ENCODE data around the gene RNF152.

The RNF152 gene

DNA sequence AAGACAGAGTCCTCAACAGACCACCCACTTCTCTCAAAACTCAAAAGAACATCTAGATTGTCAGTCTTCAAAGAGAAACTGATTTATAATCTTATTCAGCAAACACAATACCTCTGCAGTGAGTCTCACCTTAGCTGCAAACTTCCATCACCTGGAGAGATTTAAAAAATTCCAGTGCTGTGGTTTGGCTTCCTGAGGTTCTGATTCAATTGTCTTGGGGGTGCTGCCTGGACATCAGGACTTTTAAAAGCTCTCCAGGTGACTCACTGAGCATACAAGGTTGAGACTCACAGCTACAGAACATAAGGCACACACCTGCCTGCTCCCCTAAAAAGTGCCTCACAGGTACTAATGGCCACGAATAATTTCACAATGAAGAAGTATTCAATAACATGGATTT, 40.3 kb downstream of the RNF152 start:
- no peak for DNase-seq

DNA sequence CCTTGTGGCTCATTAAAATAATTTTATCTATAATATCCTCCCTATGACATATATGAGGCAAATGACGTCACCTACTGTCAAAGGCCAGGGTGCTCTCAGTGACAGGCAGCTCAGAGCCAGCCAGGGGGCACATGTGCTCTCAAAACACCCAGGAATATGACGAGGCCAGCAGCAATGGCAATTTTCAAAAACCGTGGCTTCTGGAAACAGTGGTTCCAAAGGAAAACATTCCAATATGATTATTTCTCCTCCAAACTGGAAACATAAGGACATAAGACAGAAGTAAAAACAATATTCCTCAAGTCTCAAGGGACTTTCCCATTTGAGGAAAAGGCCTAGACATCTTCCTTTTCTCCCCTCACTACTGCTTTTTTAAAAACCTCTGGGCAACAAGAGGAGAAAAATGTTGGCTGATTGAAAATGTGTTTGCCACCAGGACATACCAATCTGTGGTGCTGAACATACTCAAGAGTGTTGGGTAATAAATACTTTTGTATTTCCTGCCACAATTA, 40.8 kb downstream of the RNF152 start:
- no peak for DNase-seq

DNA sequence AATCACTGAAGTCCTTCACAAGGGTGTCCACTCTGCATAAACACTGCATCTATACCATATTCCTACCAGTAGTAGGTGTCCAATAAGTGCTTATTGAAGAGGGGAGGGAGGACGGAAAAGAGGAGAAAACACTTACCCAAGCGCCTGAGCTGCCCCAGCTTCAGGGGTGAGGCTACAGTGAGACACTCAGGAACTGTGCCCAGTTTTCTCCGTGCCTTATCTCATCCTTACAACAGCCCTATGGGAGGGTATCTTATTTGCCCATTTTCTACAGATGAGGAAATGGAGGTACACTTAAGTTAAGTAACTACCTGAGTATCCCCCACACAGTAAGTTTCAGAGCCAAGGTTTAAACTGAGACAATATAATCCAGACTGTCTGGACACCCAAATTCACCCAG, 41.5 kb downstream of the RNF152 start:
- no peak for DNase-seq

DNA sequence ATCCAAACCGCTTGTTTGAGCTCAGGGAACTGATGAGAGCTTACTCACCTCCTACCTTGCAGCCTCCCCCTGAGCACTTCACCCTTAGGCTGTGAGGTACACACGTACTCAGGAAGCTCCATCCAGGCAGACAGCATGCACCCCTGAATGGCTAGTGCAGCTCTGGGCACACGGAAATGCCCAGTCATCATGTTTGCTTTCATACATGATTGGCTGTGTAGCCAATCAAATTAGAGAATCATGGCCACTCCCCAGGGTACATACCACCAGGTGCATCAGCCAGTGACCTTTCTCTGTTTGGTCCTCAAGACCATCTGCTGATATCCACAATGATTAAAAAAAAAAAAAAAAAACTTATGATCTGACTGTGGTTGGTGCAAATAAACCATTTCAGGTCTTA, 42.1 kb downstream of the RNF152 start:
- no peak for DNase-seq

DNA sequence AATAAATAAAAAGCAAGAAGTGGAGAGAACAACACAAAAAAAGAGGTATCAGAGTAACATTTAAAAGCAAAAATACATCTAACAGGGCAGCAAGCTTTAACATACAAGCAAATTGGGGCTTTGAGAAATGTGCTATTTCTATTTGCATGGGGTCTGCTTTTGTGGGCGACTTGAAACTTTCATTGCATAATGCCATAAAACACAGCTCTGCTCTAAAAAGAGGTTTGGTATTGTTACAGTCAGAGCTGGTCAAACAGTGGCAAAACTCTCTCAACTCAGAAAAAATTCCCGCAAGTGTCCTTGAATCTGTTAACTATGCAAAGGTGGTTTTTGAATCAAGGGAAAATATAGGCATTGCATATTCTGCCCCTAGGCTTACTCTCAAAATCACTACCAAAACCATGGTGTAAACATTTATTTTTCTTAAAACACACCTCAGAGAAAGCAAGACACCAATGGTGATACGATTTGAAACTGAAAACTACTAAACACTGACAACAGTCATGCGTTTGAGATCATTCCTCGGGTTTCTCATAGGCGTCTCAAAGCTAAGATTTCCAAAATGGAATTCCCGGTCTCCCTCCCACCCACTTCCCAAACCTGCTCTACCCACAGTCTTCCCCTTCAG, 45.5 kb downstream of the RNF152 start:
- DNase-seq = no peak

DNA sequence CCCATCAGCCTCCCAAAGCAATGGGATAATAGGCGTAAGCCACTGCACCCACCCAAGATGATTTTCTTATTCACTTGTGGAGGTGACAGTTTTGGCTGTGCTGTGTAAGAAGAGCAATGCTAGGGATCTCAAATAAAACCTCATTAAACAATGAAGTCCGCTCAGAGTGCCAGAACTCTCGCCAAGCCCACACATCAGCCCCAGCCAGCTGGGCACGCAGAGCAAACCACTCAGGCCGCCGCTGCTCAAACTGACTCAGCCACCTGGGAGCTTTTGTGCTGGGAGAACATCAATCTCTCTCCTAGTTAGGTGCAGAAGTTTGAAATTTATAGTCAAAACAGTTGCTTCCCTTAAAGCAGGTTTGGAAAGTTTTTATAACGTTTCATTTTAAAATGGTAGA, 47.6 kb downstream of the RNF152 start:
- no peak for DNase-seq

DNA sequence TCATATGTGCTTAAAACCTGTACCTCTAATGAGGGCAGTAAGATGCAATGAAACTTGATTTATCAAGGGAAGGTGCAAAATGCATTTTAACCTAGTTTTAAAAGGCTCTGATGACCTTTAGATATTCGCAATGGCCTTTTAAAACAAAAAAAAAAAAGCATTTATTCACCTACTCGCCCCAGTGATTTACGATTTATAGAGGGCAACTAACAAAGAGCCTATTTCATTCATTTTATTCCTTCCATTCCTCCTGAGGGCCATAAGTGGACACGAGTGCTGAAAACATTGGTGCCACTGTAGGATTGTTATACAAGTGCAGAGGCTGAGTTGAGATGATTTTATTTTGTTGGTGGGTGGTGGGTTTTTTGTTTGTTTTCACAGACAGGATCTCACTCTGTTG, 48.1 kb downstream of the RNF152 start:
- no peak for DNase-seq

DNA sequence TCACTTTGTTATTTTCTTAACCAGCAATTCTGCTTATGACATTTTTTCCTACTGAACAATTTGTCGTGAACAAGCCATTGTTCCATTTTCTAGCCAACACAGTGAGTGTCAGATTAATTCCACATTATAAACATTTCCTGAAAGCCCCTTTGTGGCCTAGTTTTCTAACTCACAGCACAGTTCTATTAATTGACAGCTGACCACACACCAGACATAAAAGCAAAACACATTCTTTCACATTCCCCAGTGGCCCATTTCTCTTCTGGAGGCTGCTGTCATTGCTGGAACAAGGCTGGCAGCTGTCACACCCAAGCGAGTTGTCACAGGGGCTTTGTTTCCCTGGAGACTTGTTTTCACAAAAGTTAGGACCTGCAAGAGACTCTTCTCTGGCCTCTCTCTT, 50.7 kb downstream of the RNF152 start:
- no peak for DNase-seq

DNA sequence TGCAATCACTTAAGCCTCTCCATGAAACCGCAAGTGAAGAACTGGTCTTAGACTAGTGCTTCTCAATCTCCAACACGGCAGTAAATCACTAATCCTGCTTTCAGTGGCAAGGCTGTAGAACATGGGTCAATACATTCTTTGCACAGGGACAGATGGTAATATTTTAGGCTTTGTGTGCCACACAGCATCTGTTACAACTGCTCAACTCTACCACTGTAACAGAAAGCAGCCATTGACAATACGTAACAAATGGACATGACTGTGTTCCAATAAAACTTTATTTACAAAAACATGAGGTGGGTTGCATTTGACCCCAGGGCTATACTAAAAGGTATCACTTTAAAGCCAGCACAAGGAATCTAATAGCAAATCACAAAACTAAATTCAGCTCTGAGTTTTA, 51.1 kb downstream of the RNF152 start:
- no peak for DNase-seq

DNA sequence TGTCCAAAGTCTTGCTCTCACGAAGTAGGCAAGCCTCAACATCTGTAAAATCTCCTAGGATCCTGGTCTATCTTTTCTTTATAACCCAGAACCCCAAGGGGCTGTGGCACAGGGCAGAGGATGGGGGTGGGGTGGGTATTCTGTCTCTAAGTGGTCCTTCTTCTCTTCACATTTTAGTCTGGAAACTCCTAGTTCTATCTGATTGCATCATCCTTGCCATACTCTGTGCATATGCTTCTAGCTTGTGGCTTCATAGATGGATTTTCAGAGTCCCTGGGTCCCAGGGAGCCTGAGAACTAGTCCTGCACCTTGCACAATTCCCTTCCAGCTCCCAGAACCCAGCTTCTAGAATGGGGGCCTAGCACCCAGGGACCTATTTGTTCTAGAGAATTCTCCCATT, 52.5 kb downstream of the RNF152 start:
- no peak for DNase-seq

DNA sequence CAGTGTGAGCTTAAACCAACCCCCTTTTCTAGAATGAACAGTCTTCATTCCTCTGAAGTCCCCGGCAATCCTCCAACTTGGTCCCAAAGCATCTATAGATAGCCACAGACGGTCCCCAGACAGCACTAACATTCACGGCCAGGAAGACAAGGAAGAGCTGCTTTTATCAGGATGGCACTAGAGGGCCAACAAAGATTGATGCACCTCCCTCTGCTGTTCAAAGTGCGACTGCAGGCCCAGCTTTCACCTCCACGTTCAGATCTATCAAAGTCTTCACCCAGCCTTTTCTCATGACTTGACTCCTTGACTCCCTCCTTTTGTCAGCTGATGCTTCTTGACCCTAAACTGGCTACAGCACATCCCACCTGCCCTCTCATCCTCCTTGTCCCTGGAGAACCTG, 54.3 kb downstream of the RNF152 start:
- no peak for DNase-seq

DNA sequence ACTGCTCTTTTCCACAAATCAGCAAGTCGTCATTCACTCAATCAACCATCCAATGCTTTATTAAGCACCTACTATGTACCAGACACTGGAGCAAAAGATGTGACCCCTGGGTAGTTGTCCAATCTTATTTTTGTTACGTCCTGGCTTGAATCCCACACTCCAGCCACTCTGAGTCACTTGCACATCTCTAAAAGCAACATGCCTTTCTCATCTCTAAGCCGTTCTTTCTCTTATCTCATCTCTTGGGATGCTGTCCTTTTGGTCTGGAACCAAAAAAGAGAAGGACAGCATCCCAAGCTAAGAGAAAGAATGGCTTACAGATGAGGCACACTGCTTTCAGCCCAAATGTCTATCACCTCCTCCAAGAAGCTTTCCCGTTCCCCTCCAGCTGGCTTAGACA, 58.8 kb downstream of the RNF152 start:
- DNase-seq = no peak

DNA sequence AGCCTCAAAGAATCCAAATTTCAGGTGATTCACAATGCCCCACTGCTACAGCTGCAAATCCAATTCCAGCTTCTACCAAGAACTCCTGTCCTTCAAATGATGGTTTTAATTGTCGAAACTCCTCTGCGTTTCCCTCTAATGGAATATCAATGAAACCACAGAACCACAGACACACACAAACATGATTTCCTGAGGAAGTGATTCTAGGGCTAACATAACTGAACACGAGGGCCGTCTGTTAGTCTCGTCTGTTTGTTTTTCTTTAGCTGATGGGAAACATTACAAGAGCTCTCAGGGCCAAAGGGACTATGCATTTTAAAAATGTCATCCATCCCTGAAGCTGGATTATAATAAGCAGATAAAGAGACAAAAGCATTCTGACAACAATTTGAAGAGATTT, 59.4 kb downstream of the RNF152 start:
- DNase-seq = no peak

DNA sequence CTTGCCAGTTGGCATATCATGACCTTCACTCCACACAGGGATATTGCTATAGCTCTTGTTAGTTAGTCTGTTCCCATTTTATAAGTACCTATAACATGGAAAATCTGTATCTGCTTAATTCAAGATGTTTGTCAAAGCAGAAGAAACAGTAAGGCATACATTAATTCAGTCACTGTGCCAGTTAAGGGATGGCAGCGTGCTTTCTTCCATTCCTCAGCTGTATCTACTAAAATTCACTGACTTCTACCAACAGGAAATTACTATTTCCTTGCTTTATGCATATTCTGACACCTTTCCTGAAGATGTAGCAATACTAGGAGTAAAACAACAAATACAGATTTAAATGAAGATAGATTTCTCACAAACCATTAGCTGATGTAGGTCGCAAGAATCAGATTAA, 59.9 kb downstream of the RNF152 start:
- no peak for DNase-seq

DNA sequence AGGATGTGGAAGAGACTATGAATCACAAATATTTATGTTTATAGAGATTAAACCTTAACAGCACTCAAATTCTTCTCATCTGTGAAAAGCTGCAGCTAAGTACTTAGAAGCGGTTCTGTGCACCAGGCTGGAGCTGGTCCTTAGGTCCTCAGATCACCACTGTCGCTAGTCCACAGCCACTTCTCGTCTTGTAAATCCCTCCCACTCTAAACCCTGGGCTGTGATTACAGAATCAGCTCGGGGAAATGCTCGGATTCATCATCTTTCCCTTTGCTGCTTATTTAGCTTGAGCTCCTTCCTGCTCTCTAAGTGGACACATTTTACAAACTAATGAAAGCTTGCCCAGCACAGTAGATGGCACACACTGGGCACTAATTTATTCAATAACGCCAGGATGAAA, 61.7 kb downstream of the RNF152 start:
- DNase-seq = no peak

DNA sequence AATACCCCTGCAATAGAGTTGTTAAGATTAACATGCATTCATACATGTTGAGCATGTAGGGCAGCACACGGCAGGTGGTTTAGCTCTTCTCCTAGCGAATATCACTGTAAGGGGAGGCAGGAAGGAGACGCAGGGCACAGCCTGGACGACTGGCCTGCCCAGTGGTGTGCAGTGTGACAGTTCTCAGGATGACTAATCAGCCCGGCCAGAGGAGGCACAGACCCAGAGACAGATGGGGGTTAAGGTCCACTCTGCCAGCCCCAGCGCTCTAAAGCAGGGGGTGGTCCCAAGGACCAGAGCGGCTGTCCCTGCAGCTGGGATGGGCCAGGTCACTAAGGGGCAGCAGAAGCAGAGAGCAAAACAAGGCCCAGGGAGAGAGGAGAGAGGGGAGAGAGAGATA, 63.7 kb downstream of the RNF152 start:
- no peak for DNase-seq

DNA sequence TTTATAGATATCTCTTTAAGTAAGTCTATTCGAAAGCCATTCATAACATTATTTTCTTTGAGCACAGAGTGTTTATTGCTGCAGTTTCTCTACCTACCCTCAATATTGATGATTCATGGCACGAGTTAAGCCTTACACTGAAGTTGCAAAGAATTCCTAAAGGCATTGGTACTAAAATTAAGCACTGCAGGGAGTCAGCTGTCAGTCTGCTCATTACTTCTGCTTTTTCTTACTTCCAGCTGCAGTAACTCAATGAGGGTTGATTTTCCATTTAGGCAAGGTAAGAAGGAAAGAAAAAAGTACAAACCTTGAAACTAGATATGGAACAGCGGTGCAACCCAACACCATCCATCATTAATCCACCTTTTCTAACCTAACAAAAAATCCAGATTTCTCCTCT, 65.2 kb downstream of the RNF152 start:
- DNase-seq = no peak

DNA sequence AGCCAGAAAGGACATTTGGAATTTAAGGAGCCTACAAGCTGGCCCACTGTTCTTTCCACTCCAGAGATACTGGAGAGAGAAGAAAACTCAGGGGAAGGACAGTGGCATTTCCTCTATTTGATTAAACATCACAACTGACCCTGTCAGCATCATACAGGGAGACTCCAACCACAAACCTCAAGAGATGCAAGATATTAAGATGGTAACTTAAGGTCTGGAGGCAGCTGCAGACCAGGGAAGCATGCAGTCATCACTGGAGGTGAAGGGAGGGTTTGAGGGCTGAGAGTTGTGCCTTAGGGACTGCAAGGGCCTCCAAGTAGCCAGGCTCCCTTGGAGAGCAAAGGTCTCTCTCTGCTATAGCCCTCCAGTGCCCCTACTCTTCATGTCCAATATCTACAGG, 67.4 kb downstream of the RNF152 start:
- DNase-seq = no peak

DNA sequence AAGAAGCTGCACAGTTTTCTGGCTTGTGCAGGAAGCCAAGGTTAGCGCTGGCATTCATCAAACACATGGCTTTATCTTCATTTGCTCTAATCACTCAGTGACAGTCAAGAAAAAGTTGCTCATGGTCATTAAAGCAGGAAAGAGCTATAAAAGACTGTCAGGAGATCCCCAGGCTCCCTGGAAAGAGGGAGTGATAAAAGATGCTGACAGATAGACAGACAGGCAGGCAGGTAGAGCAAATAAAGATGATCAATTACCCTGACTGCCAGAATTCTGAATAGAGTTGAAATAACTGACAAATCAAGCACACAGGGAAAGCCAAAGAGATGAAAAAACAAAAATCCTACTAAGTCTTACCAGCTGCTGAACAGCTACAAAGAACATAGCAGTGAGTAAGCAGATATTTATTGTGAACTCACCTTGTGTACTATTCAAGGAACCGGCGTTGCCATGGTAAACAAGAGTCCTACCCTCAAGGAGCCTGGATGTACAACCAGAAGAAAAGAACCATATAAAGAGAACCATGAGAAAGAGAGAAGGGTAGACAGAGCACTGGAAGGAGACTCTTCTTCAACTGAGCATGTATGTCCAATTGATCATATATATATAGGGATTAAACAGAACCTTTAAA, 68.0 kb downstream of the RNF152 start:
- no peak for DNase-seq

DNA sequence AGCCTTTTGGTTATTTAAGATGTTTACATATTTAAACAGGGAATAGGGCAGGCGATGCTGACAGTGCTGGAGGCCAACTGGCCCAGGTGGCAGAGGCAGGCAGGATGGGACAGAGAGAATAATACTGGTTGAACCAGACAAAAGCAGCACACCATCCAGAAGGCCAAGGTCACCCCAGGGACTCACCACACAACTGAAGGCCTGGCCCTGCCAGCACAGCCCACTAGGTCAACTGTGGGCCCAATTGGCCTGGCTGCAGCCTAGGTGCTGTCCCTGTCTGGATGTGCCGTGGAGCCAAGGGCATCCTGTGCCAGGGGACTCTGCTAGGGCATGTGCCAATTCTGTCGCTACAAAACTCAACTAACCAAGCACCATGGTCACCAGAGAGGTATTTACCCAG, 69.2 kb downstream of the RNF152 start:
- DNase-seq = no peak

DNA sequence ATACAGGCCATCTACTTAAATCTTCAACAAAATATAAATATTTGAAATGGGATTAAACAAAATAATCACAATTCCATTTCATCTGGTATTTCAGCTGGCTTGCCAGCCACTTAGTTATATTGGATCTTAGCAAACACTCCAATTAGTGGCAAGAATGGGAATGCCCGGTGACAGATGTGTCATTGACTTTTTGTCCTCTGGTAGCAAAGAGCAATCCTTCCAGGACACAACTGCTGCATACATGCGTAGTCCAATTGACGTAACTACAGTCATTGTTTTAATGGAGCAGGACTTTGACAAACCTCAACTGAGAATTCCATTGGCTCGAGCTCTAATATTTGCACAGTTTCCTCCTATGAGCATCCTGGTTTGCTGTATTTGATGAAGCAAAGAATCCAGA, 69.9 kb downstream of the RNF152 start:
- DNase-seq = no peak

DNA sequence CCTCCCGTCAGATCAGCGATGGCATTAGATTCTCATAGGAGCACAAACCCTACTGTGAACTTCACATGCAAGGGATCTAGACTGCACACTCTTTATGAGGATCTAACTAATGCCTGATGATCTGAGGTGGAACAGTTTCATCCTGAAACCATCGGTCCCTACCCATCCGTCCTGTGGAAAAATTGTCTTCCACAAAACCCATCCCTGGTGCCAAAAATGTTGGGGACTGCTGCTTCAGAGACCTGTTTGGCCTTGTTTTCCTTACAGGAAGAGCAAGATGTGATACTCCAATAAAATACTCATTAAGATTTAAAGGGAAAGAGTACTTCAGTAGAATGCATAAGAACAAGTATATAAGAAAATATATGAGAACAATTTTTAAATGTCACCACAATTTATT, 71.1 kb downstream of the RNF152 start:
- no peak for DNase-seq

DNA sequence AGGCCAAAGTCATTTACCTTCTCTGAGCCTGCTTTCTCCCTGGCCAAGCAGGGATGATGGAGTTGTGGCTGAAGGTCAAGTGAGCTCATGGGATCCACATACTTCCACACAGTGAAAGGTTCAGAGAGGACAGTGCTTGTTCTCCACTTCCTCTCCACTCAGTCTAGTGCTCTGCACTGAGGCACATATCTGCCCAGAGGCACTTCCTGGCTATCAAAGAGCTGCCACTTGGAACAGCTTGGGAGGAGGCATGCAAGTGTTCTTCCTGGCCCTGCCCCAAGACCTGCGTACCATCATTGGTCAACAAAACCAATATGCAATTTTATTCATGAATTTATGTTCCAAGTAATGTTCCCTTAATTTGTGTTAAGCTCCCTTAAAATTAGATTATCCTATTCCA, 71.9 kb downstream of the RNF152 start:
- DNase-seq = no peak

DNA sequence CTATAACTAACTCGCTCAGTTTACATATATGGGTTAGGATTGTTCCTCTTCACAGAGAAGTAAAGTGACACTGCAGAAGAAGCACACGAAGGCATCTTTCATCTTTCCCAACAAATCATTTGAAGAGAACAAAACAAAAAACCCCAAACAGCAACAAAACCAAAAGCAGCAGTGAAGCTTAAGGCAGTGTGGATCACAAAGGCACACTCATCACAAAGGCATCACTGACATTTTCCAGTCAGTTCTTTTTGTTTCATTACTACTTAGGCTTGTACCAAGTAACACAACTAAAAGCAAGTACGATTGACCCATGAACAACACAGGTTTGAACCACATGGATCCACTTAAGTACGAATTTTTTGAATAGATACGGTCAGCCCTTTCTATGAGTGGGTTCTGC, 75.7 kb downstream of the RNF152 start:
- no peak for DNase-seq

DNA sequence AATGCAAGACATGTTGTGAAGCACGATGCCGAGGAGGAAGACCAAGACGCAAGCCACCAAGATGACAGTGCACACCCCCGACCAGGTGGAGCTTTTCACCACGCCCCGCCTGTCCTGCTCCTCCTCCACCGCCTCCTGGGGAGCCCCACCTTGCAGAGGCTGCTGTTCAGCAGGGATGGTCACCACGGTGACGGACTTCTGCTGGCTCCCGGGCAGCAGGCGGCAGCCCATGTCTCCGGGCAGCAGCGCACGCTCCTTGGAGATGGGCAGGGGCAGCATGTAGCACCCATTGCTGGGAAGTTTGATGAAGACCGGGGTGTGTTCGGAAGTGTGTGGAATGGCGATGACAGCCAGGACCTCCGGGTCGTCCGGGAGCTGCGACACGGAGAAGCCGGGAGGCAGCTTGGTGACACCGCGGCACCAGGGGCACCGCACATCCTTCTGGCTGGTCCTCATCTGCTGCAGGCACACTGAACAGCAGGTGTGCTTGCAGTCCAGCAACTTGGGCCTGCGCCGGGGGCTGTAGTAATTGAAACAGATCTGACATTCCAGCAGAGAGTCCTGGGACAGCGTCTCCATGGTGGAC, 76.8 kb downstream of the RNF152 start:
- DNase-seq = no peak

Data from right hindlimb (tissue), 1 donor.